ENCODE data around the gene THBD. TPM values are rescaled to one million over a fixed set of nuclear protein-coding genes. Genes with fewer than 3 reads are reported as not detected.
A peak's percentile ranks its signal among the peaks of the same experiment; 100 is the strongest.

THBD gene
- total and polyA plus RNA-seq, 9 of the 15 experiments (the other 6 are each of a cell fraction or from before 2014, with no cell fraction given) = 0.07 to 0.49 (median 0.33) TPM

DNA sequence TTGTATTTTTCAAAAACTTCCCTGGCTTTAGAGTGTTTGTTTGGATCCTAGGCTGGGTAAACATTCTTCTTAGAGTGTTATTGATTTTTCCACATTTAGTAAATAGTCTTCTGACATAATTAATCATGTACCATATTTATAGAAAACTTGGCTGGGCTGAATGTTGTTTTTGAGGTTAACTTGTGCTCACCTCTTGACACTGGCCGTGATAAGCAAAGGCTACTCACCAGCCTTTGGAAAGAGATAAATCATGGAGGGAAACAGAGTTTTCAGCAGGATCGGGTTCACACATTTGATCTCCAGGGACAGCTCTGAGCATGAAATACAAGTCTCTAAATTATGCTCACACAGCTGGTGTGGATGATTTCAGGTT, 42.9 kb upstream of the THBD start (continued):
- TF ChIP-seq MBD2 (IDR thresholded peaks at IDR 0.05; ENCODE audit: borderline replicate concordance, low read depth) = no peak
- TF ChIP-seq GATAD2B (IDR thresholded peaks at IDR 0.05; ENCODE audit: borderline replicate concordance) = 0 out of 2 replicates have a peak, but pooled peaks have one; percentile 32
- TF ChIP-seq, protein P1, sequence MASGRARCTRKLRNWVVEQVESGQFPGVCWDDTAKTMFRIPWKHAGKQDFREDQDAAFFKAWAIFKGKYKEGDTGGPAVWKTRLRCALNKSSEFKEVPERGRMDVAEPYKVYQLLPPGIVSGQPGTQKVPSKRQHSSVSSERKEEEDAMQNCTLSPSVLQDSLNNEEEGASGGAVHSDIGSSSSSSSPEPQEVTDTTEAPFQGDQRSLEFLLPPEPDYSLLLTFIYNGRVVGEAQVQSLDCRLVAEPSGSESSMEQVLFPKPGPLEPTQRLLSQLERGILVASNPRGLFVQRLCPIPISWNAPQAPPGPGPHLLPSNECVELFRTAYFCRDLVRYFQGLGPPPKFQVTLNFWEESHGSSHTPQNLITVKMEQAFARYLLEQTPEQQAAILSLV (tag; IDR thresholded peaks at IDR 0.05) = no peak
- TF ChIP-seq FOSL1 (tag; conservative IDR thresholded peaks at IDR 0.05) = peak; percentile 47
- 0 out of 3 replicates have a peak, but pooled peaks of 1 of the 2 experiments have one; percentile 15 for TF ChIP-seq CBX3 (IDR thresholded peaks at IDR 0.05; ENCODE audit: borderline replicate concordance in 1 of 2, low read length in 2 of 2)
- TF ChIP-seq EP400 (IDR thresholded peaks at IDR 0.05) = peak; percentile 45; the same call in 1 of the 2 replicates
- TF ChIP-seq NR2F6 (CRISPR knock-in tag; IDR thresholded peaks at IDR 0.05) = no peak
- TF ChIP-seq COPS2 (conservative IDR thresholded peaks at IDR 0.05) = no peak
- TF ChIP-seq TEAD4 (IDR thresholded peaks at IDR 0.05; ENCODE audit: low read length) = peak; percentile 70
- no peak for TF ChIP-seq TEAD4 (CRISPR knock-in tag; IDR thresholded peaks at IDR 0.05; ENCODE audit: borderline replicate concordance)
- no peak for TF ChIP-seq CCAR2 (IDR thresholded peaks at IDR 0.05; ENCODE audit: low read depth, low read length)
- TF ChIP-seq, protein P2, sequence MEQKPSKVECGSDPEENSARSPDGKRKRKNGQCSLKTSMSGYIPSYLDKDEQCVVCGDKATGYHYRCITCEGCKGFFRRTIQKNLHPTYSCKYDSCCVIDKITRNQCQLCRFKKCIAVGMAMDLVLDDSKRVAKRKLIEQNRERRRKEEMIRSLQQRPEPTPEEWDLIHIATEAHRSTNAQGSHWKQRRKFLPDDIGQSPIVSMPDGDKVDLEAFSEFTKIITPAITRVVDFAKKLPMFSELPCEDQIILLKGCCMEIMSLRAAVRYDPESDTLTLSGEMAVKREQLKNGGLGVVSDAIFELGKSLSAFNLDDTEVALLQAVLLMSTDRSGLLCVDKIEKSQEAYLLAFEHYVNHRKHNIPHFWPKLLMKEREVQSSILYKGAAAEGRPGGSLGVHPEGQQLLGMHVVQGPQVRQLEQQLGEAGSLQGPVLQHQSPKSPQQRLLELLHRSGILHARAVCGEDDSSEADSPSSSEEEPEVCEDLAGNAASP (IDR thresholded peaks at IDR 0.05) = no peak
- TF ChIP-seq TAL1 (IDR thresholded peaks at IDR 0.05) = peak; percentile 22; the same call in 1 of the 2 replicates
- peak; percentile 36; the same call in 1 of the 2 replicates for TF ChIP-seq SMARCC2 (IDR thresholded peaks at IDR 0.05; ENCODE audit: low read depth)
- TF ChIP-seq ZNF668 (CRISPR knock-in tag; IDR thresholded peaks at IDR 0.05) = no peak
- peak; percentile 73 for TF ChIP-seq NEUROD1 (IDR thresholded peaks at IDR 0.05; ENCODE audit: borderline replicate concordance, low read depth, low read length, partially characterized antibody)
- TF ChIP-seq ZNF165 (CRISPR knock-in tag; IDR thresholded peaks at IDR 0.05; ENCODE audit: borderline replicate concordance) = no peak
- TF ChIP-seq, protein P3, sequence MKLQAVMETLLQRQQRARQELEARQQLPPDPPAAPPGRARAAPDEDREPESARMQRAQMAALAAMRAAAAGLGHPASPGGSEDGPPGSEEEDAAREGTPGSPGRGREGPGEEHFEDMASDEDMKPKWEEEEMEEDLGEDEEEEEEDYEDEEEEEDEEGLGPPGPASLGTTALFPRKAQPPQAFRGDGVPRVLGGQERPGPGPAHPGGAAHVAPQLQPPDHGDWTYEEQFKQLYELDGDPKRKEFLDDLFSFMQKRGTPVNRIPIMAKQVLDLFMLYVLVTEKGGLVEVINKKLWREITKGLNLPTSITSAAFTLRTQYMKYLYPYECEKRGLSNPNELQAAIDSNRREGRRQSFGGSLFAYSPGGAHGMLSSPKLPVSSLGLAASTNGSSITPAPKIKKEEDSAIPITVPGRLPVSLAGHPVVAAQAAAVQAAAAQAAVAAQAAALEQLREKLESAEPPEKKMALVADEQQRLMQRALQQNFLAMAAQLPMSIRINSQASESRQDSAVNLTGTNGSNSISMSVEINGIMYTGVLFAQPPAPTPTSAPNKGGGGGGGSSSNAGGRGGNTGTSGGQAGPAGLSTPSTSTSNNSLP (IDR thresholded peaks at IDR 0.05; ENCODE audit: borderline replicate concordance, low read depth, low read length) = peak; percentile 8; the same call in 1 of the 2 replicates
- peak; percentile 65 for TF ChIP-seq TCF3 (CRISPR knock-in tag; IDR thresholded peaks at IDR 0.05)
- no peak for TF ChIP-seq SAFB (IDR thresholded peaks at IDR 0.05; ENCODE audit: borderline replicate concordance, low read depth, low read length)
- TF ChIP-seq L3MBTL2 (IDR thresholded peaks at IDR 0.05) = peak; percentile 58; the same call in 1 of the 2 replicates
- no peak for TF ChIP-seq FOXP1 (CRISPR knock-in tag; IDR thresholded peaks at IDR 0.05)
- peak; percentile 36; the same call in 1 of the 2 replicates for TF ChIP-seq POLR2AphosphoS5 (IDR thresholded peaks at IDR 0.05; ENCODE audit: control insufficient read depth, insufficient read depth, low read depth, low read length)
- TF ChIP-seq NCOA2 (IDR thresholded peaks at IDR 0.05; ENCODE audit: partially characterized antibody in 2 of 2) = no peak
- no peak for TF ChIP-seq GTF2A2 (tag; IDR thresholded peaks at IDR 0.05)
- TF ChIP-seq, protein P4, sequence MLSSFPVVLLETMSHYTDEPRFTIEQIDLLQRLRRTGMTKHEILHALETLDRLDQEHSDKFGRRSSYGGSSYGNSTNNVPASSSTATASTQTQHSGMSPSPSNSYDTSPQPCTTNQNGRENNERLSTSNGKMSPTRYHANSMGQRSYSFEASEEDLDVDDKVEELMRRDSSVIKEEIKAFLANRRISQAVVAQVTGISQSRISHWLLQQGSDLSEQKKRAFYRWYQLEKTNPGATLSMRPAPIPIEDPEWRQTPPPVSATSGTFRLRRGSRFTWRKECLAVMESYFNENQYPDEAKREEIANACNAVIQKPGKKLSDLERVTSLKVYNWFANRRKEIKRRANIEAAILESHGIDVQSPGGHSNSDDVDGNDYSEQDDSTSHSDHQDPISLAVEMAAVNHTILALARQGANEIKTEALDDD (IDR thresholded peaks at IDR 0.05) = 0 out of 2 replicates have a peak, but pooled peaks have one; percentile 22
- peak; percentile 61; the same call in 1 of the 2 replicates for TF ChIP-seq SMARCA4 (IDR thresholded peaks at IDR 0.05)
